ENCODE results near the gene CIAO2A.
"Not testable (repeated sequence)": the region's sequence is repeated elsewhere in the genome, so short reads cannot be mapped to it uniquely, and the experiment has no call there.

The CIAO2A gene, protein sequence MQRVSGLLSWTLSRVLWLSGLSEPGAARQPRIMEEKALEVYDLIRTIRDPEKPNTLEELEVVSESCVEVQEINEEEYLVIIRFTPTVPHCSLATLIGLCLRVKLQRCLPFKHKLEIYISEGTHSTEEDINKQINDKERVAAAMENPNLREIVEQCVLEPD

DNA sequence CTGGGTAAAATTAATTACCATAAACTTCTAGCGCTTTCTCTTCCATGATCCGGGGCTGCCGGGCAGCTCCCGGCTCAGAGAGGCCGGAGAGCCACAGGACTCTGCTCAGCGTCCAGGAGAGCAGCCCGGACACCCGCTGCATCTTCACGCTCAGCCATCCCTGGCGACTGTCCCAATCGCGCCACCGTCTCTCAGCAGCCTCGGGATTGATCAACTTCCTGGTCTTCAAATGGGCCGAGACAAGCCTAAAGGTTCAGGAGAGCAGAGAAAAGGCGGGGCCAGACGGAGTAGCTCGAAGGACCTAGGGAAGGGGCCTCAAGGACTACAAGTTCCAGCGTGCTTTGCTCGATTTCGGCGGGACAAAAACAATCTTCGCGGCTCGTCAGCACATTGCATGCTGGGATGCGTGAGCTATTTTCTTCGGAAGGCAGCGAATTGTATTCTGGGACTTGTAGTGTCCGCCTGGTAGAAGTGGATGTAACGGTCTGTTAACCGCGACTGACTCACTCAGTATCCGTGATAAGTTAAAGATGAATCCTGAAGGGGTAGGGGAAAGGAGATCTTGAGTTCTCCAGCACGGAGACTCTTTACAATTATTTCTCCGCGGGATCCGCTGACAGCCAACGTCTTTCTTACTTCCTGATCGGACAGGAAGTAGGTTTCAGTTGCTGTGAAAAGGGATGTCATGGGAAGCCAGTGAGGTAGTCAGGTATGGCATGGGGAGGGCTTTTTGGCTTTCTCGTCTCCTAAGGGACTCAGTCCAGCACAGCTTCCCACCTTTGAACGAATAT is at the start of gene CIAO2A:
CIAO2A (minus strand) TSS at position 212 of the 791 bp plus-strand sequence; CDS start at position 142, 70 bp downstream.
- DNase-seq (ENCODE audit: low spot score): peak; percentile 99

DNA sequence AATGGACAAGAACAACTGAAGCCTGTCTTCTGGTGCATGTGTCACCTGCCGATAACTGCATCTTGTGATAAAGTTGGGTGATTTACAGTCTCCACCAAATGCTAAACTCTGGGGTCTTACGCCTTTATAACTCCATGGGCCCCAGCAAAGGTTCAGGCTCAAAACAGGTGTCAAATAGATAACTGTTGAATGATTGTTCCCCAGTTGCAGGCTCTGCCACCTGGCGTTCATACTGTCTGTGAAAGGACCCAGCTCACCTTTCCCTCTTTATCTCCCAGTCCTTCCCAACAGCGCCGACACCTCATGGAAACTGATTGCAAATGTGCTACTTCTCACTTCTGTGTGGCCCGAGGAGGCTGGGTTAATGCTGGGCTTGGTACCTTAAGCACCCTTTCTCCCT is 49.6 kb upstream of the CIAO2A start:
- no peak for DNase-seq (ENCODE audit: low spot score)

DNA sequence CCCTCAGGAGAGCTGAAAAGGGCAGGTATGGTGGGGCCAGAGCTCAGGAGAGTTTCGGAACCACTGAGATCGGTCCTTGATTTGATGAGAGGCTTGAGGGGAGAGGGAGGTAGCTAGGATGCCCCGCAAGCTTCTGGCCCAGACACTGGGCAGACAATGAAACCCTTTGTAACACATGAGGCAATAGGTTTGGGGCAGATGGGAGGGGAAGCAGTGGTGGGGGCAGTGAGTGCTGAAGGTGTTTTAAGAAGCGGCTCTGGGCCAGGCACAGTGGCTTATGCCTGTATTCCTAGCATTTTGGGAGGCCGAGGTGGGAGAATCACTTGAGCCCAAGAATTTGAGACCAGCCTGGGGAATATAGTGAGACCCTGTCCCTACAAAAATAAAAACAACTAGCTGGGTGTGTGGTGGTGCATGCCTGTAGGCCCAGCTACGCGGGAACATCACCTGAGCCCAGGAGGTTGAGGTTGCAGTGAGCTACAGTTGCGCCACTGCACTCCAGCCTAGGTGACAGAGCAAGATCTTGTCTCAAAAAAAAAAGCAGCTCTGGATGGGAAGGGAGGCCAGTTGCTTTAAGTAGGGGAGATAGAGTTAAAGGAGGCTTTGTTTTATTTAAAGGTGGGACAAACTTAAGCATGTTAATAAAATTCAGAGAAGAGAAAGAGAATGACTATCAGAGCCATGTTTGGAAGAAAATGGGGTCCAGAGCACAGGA is 48.3 kb upstream of the CIAO2A start:
- no peak for DNase-seq (ENCODE audit: low spot score)

DNA sequence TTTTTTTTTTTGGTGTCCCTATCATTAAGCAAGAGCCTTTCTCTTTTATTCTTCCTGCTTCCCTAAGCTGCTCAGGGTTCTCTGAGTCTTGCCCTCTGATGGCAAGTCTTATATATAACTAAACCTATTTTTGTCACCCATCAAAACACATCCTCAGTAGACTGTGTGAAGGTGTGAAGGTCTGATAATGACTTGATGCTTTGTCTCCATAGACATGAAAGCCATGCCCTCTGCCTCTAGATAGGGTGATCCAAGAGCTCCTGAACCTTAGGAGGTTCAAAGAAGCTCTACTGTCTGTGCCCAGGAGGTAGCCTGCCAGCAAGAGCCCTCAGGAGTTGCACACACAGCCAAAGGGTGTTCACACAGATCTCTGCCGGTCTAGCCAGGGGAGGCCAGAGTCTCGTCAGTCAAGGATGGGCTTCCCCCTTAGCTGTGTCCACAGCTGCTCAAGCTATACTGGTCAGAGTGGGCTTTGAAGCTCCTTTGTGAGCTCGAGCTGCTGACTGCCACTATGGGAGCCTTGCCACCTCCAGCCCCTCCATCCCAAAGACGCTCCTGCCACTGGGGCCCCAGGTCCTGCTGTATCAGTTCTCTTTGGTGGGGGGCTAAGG is 44.8 kb upstream of the CIAO2A start:
- peak; percentile 76 for DNase-seq (ENCODE audit: low spot score)

DNA sequence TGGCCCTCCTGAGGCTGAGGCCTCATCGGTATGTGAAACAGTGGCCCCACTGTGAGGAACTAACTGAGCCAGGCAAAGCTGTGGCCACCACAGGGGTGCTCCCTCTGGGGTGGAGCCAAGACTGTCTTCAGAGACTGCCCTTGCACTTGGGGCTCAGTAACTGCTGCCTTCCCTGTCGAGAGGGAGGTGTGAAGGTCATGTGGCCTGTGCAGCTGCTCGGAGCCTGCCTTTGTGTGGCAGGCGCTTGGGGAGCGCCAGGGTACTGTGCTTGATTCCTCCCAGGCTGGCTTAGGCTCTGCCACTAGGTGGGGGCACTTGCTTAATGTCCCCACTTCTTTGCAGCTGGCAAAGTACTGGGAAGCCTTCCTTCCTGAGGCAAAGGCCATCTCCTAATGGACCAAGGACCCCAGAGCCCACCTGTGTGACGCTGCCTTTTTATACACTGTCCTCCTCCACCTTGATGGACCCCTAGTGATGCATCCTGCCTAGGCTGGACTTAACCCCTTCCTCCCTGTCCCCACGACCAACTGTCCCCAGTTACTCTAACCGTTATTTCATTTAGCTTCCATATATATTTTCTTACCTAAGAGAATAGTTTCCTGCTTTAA is 43.7 kb upstream of the CIAO2A start:
- peak; percentile 48 for DNase-seq (ENCODE audit: low spot score)

DNA sequence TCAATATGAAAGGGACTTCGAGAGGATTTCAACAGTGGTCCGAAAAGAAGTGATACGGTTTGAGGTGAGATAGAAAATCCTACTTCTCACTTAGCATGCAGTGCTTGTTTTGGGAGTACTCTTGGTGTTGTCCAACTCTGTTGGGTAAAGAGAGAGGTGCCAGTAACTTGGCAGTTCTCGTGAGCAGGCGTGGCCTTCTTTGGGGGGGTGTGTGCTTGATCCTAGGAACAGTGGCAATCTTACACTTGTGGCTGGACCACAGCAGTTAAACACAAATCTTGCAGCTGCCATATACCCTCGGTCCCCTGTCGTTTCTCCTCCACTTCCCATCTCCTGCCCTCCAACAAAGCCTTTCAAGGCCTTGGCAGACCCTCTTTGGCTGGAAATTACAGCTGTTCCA is 42.7 kb upstream of the CIAO2A start:
- peak; percentile 52 for DNase-seq (ENCODE audit: low spot score)

DNA sequence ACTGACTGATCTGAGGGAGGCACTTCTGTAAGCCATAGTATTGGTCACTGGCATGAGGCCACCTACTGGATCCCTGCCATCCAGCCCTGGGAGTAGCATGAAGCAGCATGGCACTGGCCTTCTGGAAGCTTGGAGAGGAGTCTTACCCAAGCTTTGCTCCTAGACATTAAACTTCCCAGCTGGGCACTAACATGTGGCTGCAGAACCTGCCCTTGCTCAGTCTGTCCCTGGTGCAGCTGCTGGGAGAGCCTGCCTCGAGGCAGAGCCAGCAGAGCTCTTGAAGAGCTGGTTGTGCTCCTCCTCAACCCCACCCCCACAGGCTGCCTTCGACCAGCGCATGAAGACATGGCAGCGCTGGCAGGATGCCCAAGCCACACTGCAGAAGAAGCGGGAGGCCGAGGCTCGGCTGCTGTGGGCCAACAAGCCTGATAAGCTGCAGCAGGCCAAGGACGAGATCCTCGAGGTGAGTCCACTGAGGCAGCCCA is 40.7 kb upstream of the CIAO2A start:
- DNase-seq (ENCODE audit: low spot score): peak; percentile 92

DNA sequence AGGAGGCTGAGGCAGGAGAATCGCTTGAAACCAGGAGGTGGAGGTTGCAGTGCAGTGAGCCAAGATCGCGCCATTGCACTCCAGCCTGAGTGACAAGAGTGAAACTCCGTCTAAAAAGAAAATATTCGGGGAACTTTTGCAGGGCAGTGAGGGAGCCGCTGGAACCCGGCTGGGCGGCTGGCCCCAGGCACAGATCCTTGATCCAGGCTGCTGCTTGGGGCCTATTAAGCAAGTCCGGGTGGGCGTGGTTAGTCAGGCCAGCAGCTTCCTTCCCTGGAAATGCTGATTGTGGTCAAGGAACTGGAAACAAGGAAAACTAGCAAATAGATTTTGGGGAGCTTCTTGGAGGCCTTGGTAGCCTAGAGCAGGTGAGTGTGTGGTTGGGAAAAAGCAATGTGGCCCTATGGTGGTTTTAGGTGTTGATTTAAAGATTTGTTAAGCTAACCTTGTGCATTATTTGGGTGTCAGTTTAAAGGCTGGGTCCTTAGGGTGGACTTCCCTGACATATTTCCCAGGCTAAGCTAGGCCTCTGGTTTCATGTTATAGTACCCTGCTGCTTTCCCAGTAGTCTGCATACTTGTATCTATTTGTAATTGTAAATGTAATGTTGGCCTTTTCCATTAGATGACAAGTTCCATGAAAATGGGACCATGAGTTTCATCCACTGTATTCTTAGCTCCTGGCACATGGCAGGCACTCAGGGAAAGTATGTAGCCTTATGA is 40.1 kb upstream of the CIAO2A start:
- no peak for DNase-seq (ENCODE audit: low spot score)

DNA sequence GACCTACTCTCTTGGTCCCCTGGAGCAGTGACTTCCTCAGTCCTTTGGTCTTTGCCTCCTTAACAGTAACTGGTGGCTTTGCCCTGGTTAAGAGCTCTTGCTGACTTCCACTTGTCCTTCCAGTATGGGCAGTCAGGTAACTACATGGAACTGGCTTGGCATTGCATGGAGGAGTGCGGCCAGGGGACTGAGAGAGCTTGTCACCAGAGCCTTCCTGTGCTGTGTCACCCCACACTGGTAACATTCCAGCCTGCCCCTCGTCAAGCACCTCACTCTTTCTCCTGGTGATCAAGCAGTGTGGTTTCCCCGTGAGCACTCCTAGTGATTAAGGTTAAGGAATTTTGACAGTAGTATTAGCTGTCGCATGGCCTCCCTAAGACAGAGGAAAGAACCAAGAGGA is 38.6 kb upstream of the CIAO2A start:
- no peak for DNase-seq (ENCODE audit: low spot score)

DNA sequence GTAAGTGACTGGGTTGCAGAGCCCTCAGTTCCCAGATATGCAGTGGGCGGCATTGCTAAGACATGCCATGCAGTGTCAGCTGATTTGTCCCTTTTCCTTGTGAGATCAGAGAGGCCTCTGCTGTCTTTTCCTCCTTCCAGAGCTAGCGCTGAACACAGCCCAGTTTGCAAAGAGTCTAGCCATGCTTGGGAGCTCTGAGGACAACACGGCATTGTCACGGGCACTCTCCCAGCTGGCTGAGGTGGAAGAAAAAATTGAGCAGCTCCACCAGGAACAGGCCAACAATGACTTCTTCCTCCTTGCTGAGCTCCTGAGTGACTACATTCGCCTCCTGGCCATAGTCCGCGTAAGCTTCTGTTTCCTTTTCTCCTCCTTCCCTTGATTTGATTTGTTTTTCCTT is 37.9 kb upstream of the CIAO2A start:
- DNase-seq (ENCODE audit: low spot score): no peak

DNA sequence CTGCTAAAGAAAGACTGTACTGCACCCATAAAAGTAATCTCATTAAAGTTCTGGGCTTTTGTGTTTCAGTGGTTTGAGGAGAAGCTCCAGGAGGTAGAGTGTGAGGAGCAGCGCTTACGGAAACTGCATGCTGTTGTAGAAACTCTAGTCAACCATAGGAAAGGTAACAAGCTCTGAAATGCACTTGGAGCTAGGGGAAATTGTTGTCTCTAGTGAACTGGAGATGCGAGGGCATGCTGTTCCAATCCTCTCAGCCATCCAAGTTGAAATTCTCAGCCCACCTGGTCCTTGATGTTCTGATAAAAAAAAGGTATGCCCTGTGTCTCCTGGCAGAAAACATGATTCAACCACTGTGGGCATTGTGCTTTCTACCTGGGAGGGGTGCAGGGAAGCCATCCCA is 36.5 kb upstream of the CIAO2A start:
- no peak for DNase-seq (ENCODE audit: low spot score)

DNA sequence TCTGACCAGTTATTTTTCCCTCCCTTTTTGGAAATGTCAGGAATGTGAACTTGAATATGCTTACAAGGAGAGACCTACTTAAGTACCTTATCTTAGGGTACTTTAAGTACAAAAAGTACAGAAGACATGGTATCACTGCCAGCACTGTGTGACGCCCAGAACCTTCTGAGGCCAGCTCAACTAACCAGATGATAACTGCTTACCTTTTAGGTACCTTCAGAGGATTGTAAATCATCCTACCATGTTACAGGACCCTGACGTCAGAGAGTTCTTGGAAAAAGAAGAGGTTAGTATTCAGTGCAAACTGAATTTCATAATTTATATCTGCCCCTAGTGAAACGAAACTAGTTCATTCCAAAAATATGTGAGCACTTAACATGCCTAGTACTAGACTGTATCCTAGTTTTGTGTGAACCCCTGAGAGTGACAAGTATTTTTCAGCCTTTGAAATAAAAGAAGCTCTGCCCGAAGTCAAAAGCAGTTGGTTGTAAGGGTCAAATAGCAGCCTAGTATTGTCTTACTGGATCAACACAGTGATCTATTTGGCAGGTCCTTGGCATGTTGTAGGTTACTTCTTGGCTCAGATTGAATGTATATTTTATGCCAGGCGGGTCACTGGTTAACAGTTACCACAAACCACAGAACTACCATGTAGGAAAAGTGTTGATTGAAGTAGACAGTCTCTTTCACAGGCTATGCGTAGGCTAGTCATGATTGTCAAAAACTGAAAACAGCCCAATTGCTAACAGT is 34.1 kb upstream of the CIAO2A start:
- DNase-seq (ENCODE audit: low spot score): no peak

DNA sequence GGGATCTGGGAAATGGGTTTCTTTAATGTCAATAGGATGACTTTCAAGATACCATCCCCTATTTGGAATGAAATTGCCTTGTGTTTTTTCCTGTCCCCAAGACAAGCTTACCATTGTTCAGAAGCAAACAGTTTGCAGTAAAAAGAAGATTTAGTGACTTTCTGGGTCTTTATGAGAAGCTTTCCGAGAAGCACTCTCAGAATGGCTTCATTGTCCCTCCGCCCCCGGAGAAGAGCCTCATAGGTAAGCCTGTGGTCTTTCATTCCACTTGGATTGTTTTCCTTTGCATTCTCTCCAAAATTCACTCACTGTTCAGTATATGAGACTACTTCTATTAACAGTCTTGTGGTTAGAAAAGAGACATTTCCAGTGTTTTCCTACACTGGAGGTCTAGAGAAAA is 32.3 kb upstream of the CIAO2A start:
- DNase-seq (ENCODE audit: low spot score): no peak

DNA sequence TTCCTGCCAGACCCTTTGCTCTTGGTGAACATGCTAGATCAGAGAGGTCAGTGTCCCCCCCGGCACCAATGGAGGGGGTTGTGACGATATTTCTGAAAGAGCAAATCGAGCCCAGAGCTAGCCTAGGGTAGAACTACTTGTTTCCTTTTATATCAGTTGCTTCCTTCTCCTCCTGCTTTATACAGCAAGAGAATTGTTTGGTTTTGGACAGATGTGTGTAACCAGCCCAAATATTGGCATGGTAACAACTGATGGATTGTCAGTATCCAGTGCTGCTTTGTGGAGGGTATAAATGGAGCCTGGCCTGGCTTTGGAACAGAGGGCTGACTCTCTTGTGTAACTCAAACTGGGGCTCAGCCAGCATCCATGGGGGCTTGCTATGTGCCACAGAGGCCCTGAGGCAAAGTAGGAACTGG is 29.3 kb upstream of the CIAO2A start:
- no peak for DNase-seq (ENCODE audit: low spot score)

DNA sequence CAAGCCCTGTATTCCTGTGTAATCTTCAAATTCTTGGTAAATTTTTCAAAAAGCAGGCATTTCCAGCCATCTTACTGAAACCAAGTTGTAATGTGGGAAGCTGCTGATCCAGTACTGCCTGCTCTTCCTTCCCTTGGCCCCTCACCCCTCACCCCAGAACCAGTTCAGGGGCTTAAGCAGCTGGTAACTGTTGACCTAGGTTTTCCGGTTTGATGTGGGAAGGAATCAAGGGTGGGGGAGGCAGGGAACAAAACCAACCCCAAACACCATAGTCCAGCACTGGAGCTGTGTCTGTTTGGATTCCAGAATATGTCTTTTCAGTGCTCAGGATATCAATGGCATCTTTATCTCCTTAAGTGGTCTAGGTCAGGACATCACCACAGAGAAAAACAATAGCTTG is 28.8 kb upstream of the CIAO2A start:
- DNase-seq (ENCODE audit: low spot score): no peak

DNA sequence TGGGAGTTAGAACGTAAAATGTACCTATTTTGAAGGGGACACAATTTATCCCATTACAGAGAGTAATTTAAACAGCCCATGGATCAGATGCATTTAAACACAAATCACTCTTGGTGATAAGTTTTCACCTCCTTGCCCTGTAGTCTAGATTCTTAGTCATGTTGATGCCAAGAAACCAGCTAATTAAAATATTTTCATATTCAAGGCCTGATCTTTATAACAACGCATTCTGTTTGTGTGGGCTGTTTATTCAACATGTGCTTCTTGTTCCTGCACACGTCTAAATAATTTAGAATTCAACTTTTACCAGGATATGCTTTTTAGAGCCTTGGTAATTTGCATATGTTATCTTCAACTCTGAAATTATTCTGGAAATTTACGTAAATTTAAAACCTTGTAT is 28.0 kb upstream of the CIAO2A start:
- no peak for DNase-seq (ENCODE audit: low spot score)

DNA sequence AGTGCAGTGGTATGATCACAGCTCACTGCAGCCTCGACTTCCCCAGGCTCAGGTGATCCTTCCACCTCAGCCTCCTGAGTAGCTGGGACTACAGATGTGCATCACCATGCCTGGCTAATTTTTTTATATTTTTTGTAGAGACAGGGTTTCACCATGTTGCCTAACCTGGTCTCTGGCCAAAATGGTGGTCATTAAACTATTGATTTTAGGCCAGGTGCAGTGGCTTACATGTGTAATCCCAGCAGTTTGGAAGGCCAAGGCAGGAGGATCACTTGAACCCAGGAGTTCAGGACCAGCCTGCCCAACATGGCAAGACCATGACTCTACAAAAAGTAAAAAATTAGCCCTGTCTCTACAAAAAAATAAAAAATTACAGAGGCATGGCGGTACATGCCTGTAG is 26.7 kb upstream of the CIAO2A start:
- not testable (repeated sequence) for DNase-seq (ENCODE audit: low spot score)

DNA sequence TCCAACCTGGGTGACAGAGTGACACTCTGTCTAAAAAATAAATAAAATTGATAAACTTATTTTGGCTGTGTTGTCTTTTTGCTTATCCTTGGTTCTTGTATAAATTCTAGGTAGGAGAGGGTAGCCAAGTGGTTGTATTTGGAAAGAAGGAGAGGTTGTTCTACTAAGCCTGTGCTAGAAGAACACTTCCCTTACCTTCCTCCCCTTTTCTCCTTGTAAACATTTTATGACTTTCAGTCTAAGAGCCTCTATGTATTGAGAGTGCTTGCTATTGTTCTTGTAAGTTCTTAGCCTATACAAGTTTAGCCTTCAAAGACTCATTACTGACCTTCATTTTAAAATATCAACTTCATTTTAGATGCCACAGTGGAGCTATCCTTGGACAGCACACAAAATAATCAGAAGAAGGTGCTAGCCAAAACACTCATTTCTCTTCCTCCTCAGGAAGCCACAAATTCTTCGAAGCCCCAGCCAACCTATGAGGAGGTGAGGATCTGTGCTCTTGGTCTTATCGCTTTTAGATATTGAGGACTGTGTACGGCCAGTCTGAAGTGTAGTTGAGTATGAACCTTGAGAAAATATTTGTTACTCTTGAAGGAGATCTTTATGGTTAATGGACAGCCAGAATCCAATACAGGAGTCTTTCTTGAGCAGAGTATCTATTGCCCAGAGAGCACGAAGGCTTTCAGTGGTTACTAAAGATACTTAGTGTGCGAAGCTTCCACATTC is 24.3 kb upstream of the CIAO2A start:
- DNase-seq (ENCODE audit: low spot score): no peak

DNA sequence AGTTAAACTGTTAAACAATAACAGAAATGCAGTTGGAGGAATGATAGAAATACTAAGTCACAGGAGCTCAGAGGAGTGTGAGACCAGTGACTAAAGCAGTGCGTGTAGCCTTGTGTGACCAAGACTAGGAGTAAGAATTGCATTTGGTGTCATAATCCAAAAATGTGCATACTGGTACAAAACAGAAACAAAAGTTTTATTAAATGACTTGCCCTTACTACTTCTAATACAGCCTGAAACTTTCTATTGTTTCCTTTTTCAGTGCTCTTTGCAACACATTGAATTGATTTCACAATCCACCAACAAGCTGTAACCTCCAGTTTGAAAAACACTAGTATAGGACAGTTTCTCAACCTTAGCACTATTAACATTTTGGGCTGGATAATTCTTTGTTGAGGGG is 19.3 kb upstream of the CIAO2A start:
- no peak for DNase-seq (ENCODE audit: low spot score)

Measured in hematopoietic multipotent progenitor cell treated with erythropoietin and hydrocortisone succinate and interleukin-3 and kit ligand, for 15 days (in vitro differentiated cells).